A172 (cell line): Measurements from ENCODE around the gene ITPR1. TPM values are rescaled to one million over a fixed set of nuclear protein-coding genes. Genes with fewer than 3 reads are reported as not detected.

ENCODE experiments used
- DNase-seq: peaks from one replicate; pipeline ENCODE4 v3.0.0-alpha.2; 2015; ENCODE audit warnings: low spot score
- total RNA-seq: library from RNA; depleted of rRNA; stranded (reverse); fragments of >200 nt; shearing (Covaris generic); gene quantifications from 2 replicates; pipeline ENCODE4 v1.2.3, GENCODE V29; 2014

ITPR1 gene
- total RNA-seq, 1 experiment from 2014 or later, result 7.6 TPM

GRCh38 chr3:4641863-4642563 is 148.9 kb downstream of the ITPR1 start:
- no peak for DNase-seq

DNA sequence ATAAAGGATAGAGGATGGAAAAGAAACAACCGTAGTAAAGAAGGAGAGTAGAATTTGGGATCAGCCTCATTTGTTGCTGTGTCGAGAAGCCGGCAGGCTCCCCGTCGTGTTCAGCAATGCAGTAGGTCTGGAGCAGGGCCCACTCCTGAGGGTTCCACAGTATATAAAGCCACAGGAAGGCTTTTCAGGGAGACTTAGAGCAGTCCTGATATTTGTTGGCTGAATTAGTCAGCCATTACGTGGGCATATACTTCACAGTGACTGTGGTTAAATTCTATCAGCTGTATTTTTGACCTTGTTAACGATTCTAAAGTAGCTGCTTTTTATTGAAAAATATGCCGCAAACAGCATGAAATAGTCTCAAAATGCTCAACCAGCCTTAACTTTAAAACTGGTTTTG is 149.5 kb downstream of the ITPR1 start:
- no peak for DNase-seq

- DNase-seq, result no peak
Observed at GRCh38 chr3:4643904-4644547, 150.9 kb downstream of the ITPR1 start.

GRCh38 chr3:4644951-4645350 is 151.8 kb downstream of the ITPR1 start:
- DNase-seq, result no peak

DNA sequence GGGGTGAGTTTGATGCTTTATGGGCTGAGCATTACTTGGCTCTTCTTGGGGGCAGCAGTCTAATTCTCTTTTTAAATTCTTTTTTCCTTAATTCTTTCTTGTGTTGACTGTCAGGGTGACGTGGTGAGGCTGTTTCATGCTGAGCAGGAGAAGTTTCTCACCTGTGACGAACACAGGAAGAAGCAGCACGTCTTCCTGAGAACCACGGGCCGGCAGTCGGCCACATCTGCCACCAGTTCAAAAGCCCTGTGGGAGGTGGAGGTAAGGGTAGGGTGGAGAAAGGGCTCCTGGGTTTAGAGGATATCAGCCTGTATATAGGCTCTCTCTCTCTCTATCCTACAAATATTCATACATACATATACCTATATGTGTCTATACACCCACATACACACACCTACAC is 152.3 kb downstream of the ITPR1 start:
- DNase-seq, result no peak

GRCh38 chr3:4647411-4647810 is 154.3 kb downstream of the ITPR1 start:
- DNase-seq, result no peak

DNA sequence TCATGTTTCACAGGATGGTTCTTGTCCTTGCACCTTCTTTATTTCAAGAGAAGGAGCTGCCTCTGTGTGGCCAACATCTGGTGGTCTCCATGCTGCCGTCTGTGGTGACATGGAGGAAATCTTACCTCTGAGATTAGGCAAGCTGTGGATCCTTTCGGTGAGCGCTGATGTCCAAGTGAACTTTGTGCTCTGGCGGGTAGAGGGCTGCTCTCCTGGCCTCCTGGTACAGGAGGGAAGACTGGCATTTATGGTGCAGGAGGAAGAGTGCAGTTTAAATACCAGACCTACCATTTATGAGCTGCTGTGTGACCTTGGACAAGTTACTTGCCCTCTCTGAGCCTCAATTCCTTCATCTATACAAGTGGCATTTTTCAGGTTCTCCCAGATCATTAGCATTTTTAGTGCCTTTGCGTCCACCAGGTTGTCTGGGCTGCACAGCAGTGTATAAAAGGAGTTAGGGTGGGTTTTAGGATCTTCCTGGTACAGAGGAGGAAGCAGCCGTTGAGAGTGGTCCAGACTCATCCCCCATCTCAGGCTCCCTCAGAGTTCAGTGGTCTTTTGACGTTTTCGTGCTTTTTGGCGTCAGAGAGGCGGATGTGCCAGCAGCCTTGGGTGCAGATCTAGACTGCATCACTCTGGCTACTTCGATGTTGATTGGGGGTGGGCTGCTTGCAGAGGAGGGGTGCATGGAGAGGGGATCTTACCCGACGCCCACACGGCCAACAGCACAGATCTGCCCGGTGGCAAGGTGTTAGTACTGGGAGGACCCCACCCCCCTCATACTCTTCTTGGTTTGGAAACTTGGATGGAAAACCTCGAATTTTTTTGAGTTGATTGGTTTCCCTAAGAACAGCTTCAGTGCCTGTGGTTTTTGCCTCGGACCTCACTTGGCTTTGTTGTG is 162.2 kb downstream of the ITPR1 start:
- DNase-seq, result no peak

DNA sequence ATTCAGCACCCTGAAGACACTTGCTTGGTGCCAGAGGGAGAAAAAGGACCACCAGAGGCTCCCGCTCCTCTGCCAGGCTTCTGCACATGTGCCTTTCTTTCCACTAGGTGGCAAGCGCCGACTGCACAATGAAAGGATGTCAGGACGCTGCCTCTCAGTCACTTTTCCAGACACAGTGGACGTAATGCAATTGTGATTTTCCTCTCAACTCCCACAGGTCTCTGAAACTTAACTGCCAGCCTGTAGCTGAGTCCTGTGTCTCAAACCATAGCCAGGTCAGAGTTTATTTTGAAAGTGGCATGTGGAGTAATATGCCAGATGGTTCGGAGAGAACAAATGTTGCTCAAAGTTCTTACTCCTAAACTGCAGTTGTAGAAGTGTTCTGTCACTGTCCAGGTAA is 162.9 kb downstream of the ITPR1 start:
- DNase-seq, result peak; percentile 69

GRCh38 chr3:4656626-4657328 is 163.6 kb downstream of the ITPR1 start:
- DNase-seq, result no peak

- no peak for DNase-seq
Observed at GRCh38 chr3:4660936-4661335, 167.8 kb downstream of the ITPR1 start.

- DNase-seq, result no peak
Observed at GRCh38 chr3:4664412-4664811, 171.3 kb downstream of the ITPR1 start.

DNA sequence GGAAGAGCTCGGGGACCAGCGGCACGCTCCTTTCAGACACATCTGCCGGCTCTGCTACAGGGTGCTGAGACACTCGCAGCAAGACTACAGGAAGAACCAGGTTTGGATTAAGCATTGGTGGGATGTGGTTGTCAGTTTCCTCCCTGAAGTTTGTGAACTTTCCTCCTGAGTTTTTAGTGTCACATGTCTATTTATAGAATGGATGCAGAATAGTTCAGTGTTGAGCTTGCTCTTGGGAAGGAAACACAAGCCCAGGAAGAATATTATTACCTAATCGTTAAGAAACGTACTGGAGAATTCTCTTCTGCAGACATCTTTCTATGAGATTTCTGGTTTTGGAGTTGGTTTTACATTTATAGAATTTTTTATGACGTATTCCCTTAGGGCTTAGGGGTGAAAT is 172.0 kb downstream of the ITPR1 start:
- DNase-seq, result no peak

DNA sequence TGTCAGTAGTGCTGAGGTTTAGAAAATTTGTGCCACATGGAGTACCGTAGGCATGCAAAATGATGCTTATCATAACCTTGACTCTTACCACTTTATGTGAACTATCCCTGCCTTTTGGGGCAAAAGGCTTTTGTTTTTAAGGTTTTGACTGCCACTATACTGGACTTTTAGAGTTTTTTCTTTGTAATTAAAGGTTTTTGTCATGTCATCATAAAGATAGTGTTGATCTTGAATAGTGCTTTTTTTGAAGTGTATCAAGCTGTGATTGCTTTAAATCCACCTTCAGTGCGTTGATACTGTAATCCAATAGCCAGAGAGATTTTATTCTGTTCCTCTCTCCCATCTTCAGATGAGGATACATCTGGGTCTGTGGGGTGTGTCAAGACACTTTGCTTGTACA is 172.9 kb downstream of the ITPR1 start:
- no peak for DNase-seq

GRCh38 chr3:4670352-4670751 is 177.2 kb downstream of the ITPR1 start:
- DNase-seq, result peak; percentile 10

DNA sequence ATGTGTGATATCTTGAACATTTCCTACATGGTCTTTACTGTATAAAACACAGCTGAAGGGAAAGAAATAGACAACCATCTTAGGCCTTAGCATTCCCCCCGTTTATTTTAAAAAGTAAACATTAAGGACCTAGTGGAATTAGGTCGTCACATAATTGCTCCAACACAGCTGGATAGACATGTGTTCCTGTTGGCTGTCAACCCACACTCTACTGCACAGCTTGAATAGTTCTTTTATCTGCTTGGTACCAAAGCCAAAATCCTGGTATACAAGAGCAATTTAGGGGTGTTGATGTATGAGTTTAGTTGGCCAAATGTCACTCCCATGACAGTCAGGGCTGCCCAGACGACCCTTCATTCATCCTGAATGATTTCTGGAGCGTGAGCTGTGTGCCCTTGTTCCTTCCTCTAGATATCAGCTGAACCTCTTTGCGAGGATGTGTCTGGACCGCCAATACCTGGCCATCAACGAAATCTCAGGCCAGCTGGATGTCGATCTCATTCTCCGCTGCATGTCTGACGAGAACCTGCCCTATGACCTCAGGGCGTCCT is 179.7 kb downstream of the ITPR1 start:
- DNase-seq, result no peak

GRCh38 chr3:4674216-4674615 is 181.1 kb downstream of the ITPR1 start:
- no peak for DNase-seq

- no peak for DNase-seq
Observed at GRCh38 chr3:4675704-4676103, 182.6 kb downstream of the ITPR1 start.

GRCh38 chr3:4678320-4678719 is 185.2 kb downstream of the ITPR1 start:
- DNase-seq, result no peak

GRCh38 chr3:4680227-4680691 is 187.1 kb downstream of the ITPR1 start:
- no peak for DNase-seq

GRCh38 chr3:4680871-4681300 is 187.7 kb downstream of the ITPR1 start:
- peak; percentile 47 for DNase-seq

- no peak for DNase-seq
Observed at GRCh38 chr3:4681301-4681700, 188.2 kb downstream of the ITPR1 start.

DNA sequence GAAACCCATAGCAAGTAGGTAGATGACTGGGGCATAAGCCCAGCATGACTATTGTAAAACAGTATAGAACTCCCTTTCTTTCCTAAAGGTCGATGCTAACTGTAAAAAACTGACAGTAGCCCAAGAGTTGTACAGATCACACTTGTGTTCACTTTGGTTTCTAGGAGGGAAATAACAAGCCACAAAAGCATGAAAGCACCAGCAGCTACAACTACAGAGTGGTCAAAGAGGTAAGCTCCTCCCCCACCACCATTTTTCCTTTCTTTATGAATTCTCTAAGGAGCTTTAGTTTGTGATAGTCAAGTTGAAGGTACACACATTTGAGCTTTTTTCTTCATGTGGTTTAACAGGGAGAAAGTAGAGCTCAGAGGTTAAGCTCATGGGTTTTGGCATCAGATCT is 191.0 kb downstream of the ITPR1 start:
- DNase-seq, result no peak
